COR-L47 (cell line): ENCODE results near the gene LAPTM5.
"Not testable (repeated sequence)": the region's sequence is repeated elsewhere in the genome, so short reads cannot be mapped to it uniquely, and the experiment has no call there.

ENCODE experiments used
- DNase-seq: peaks from one replicate; lab custom pipeline; 2025; lab: John Stamatoyannopoulos, UW

Gene LAPTM5

DNA sequence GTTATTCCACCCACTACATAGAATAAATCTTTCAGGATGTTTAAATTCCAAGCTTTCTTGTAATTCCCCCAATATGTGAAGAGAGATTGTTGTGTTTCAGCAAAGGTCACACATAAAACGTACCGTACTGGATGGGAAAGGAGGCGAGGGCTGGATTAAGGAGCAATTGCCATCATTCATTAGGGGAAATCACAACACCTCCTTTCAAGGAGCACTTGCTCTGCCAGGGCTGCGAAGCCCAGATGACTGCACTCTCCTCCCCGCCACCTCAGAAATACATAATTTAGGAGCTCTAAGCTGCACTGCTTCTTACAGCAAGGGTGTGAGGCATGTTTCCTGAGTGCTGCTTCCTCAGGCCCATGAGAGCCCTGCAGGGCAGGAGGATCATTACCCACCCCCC, 63.8 kb downstream of the LAPTM5 start:
- DNase-seq, result no peak

DNA sequence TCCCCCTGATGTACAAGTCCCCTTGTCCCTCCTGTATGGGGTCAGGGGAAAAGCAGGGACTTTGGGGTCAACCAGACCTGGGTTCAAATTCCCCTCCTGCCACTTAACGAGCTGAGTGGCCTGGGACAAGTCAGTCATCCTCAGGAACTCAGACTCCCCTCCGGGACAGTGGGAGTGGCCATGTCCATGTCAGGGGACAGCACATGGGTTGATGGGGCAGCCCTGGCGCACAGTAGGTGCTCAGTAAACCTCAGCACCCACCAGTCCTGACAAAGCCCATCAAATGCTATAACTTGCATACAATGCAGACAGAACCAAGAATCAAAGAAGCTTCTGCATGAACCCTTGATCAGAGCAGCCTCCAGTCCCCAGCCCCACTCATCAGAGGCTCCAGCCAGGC, 64.2 kb downstream of the LAPTM5 start:
- DNase-seq, result no peak

DNA sequence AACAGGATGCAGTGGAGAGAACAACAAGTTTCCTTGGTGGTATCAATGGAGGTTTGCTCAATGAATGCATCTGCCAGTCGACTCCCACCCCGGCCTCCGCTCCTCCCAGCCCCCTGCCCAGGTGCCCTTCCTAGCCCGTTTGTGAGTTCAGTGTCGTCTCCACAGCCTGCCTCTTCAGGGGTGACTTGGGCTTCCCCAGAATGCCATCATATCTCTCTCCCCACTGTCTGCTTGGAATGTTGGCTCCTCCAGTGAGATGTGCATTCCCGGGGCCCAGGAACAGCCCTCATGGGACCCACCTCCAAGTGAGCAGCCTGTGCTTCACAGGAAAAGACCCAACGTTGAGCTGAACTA, 64.6 kb downstream of the LAPTM5 start:
- DNase-seq, result no peak

DNA sequence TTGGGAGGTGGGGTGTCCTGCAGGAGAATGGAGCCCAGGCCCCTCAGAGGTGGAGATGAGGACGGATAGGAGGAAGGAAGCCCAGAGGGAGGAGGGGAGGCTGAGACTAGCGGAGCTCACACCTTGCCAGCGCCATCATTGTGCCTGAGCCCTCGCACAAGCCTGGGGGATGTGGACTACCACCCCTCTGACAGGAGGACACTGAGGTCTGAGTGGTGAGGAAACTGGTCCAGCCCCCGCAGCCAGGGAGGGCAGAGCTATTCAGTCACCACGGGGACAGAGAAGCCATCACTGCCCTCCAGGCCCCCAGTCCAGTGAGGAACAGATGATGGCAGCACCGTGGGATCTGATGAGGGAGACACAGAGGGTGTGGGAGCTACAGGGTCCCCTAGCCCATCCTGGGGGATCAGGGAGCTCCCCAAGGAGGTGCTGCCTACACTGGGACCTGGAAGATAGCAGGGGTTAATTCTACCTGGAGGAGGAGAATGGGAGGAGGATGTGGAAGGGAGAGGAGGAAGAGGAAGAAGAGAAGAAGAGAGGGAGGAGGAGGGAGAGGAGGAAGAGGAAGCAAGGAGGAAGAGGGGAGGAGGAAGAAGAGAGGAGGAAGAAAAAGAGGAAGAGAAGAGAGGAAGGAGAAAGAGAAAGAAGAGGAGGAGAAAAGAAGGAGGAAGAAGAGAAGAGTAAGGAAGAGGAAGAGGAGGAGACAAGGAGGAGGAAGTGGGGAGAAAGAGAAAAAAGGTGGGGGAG, 65.2 kb downstream of the LAPTM5 start:
- no peak for DNase-seq

DNA sequence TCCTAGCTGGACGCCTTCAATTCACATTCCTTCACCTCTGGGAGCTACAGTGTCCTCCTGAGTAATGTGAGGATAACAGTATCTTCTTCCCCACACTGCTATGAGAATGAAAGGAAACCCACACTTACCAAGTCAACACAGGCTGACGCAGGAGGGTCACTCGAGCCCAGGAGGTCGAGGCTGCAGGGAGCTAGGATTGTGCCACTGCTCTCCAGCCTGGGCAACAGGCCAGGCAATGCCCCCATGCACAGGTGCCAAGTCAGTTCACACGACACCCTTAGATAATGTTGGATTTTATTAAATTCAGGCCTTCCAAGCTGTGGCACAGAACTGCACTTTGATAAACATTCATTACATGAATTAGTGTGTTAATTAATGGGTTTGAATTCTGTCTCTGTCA, 66.1 kb downstream of the LAPTM5 start:
- DNase-seq, result peak; percentile 75

DNA sequence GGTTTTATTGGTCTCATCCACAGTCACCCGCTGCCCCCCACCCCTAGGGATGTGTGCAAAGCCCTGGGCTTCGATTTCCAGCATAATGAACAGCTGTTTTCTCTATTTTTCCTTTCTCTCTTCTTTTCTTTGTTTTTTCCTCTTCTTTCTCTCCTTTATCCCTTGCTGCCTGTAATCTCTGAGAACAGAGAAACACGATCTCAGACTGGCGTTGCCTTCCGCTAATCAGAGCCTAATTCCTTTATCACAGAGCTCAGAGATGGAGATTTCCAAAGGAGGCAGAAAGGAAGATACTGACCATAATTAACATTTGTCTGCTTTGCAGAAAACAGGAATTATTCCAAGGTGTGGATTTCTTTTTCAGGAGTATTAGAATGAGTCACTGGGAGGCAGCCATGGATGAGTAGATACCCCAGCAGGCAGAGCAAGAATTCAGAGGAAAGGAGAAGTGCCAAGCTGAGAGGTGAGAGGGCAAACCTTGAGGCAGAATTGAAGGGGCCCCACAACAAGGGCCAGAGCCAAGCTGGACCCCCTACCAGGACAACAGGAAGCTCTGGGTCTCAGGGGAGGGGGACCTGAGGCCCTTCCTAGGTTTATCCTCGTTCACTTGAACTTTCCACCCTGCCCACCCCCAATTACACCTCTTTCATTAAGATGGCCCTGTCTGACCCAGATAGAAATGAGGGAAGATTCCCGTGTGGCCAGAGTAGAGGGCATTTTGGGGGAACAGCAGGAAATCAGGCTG, 67.5 kb downstream of the LAPTM5 start:
- no peak for DNase-seq

DNA sequence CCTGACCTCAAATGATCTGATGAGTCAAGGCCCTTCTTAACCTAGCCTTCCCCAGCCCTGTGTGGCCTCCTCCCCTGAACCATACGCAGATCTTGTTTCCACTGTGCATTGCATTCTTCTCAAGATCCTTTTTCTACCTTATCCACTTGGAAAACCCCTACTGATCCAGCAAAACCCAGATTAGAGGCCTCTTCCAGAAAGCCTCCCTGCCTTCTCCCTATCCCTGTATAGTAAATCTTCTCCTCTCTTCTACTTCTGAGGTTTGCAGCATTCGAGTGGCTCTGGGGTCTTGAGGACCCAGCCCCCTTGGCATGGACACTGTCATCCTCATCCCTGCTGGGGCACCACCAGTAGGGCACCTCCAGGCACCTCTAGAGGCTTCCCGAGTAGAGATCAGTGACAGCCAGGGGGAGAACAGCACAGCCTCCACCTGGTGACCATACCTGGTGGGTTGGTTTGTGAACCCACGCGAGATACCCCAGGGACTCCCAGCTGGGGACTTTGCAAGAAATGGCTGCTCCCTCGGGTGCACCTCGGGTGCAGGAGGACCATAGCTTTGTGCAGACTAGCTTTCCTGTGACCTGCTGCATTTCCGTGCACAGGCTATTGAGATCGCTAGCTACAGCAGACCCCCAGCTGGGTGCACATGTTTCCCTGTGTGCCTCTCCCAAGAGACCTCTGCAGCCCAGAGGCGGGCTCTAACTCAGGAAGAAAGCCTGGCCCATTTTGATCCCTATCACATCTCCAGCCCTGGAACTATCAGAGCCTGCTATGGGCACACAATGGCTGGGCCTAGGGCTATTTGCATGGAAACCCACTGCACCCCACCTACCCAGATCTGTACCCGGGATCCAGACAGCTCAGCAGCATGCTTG, 68.4 kb downstream of the LAPTM5 start:
- no peak for DNase-seq

DNA sequence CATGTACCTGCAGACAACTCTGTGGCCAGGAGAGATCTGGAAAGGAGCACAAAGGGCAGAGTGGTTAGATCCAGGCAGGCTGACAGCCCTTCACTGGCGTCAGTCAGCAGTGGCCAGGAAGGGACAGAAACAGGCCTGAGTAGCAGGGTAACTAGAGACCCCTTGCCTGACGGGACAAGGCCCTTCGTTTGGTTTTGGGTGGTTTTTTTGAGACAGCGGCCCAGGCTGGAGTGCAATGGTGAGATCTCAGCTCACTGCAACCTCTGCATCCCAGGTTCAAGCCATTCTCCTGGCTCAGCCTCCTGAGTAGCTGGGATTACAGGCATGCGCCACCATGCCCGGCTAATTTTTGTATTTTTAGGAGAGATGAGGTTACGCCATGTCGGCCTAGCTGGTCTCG, 69.1 kb downstream of the LAPTM5 start:
- not testable (repeated sequence) for DNase-seq

DNA sequence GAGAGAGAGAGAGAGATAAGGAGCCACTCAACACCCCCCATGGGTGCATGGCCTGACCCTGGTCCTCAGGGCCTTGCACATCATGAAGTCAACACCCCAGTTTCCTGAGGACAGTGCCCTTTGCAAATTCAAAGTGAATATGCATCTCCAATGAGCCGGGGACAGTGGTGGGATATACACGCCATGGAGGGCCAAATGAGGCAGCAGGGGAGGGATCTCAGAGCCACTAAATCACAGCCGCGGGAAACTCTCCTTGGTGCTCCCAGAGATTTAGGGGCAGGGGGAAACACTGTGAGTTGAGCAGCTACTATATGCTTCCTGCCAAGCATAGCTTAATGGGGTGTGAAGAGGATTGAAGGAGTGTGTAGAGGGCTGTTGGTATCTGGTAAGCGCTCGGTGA, 69.7 kb downstream of the LAPTM5 start:
- DNase-seq, result no peak

DNA sequence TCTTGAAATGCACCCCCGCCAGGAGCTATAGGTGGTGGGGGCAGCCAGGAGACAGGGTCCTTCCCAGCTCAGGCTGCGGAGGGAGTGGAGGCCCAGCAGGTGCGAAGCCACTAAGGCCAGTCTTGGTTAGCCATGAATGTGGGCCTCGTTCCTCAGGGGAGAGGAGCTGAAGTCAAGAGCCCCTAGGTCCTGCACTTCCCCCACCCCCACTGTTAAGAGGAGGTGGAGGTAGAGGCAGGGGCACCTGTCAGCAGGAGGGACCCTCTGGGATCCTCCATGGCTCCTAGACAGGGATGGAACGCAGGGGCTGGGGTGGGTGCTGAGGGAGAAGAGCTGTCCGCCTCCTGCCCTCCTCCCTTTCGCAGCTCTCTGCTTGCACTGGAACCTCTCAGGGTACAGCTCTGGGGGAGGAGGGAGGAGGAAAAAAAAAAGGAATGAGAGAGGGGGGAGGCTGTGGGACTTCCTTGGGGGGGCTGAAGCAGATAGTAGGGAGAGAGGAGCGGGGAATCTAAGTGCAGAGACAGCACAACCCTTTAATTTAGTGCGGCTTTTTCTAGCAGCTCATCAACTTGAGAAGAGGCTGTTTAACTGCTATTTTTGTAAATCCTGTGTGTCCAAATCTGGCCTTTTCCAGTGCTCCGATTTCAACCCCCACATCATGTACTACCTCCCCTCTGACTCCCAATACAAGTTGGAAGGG, 71.2 kb downstream of the LAPTM5 start:
- DNase-seq, result no peak

DNA sequence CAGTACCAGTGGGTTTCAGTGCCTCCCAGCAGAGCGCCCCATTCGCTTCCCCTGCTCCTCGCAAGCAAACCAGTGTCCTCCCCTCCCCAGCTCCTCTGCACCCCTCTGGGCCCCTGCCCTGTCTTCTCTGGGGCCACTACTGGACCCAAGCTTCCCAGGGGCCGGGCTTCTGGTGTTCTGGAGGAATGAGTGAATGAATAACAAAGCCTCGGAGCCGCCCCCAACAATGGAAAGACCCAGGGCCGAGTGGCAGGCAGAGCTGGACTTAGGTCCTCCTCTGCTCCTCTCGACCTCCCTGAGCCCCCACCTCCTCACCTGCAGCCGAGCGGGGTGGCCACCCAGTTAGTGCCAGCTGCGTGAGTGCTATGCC, 71.8 kb downstream of the LAPTM5 start:
- no peak for DNase-seq

DNA sequence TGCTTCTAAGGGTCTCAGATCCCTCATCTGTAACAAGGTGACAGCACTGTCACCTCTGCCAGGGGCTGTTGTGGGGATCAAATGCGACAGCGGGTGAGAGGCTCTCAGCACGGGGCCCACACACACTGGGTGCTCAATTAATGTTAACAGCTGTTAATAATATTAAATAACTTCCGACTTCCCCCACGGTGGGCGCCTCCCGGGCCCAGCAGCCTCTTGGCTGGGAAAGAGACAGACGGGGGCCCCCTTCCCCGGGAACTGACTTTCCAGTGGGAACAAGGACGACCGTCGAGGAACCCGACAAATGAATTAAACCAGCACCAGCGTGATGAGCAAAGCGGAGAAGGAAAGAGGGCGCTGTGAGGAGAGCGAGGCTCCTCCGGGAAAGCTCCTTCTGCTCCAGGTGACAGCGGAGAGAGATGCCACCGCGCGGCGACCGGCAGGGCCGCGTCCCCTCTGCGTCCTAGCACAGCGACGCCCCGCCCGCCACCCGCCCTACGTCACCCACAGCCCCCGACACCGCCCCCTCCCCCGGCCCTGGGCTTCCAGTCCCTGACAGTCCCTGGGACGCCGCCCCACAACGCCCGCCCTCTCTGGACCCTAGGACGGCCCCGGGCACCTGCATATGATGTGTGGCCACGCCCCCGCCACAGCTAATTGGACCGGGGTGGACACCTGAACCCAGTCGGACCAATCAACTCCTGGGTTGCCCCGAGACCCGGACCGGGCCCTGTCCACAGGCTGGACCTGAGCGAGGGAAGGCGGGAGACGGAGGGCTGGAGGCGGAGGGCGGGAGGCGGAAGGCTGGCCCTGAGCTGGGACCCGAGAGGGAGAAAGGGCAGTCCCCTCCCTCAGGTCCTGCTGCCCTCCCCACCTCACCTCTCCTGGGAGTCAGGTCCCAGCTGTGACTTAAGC, 72.4 kb downstream of the LAPTM5 start:
- peak; percentile 54 for DNase-seq

DNA sequence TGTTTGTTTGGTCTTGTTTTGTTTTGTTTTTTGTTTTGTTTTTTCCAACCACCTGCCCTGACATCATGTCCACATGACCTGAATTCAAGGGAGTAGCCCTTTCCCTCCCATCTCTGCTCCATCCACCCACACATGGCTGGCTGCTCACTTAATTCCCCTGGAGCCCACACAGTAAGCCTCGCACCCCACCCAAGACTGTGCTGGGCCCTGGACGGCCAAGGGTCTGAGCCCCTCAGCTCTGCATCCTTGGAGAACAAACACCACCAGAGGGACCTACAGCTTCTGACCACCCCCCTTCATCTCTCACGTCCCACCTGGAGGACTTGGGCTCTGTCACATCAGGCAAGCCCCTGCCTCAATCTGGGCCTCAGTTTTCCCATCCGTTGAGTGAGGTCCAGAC, 73.3 kb downstream of the LAPTM5 start:
- no peak for DNase-seq

DNA sequence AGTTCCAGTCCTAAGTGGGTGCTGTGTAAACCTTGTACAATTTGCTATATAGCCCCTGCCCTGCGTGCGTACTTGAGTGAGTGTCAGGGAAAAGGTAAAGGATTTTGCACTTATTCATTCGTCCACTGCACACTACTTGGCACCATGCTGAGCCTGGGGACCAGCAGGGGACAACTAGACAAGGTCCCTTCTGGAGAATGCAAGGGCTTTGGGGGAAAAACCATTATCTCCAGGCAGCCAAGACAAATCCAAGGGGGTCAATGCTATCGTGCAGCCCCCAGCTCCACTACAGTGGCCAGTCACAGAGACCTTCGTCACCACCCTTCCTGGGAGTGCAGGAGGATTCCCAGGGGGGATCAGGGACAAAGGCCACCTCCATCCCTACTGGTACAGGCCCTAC, 73.9 kb downstream of the LAPTM5 start:
- no peak for DNase-seq
